Colonic mucosa (tissue), 4 donors: ENCODE data around the gene DACH1. TPM values are rescaled to one million over a fixed set of nuclear protein-coding genes. Genes with fewer than 3 reads are reported as not detected.

Source experiments
- DNase-seq: peaks from one replicate; pipeline ENCODE4 v3.0.0-alpha.2; 2020
- H3K27ac ChIP-seq: fragments of 200-600 bp; one replicate; pipeline ENCODE4 v1.8.0; 2021
- H3K27me3 ChIP-seq: fragments of 200-600 bp; one replicate; pipeline ENCODE4 v1.8.0; 2021
- H3K36me3 ChIP-seq: fragments of 200-600 bp; one replicate; pipeline ENCODE4 v1.8.0; 2021
- H3K4me1 ChIP-seq: fragments of 200-600 bp; one replicate; pipeline ENCODE4 v1.8.0; 2021; ENCODE audit warnings: mild to moderate bottlenecking
- H3K4me3 ChIP-seq: fragments of 200-600 bp; one replicate; pipeline ENCODE4 v1.8.0; 2021
- H3K9ac ChIP-seq, 2 donors: one replicate each; pipeline ENCODE4 v1.7.0; 2013; ENCODE audit warnings: control low read depth in 2 of 2, low read depth in 2 of 2, low read length in 2 of 2
- H3K9me3 ChIP-seq: fragments of 200-600 bp; one replicate; pipeline ENCODE4 v1.8.0; 2021
- intact Hi-C: fragments of 100-400 bp; cut with DNase I; formaldehyde crosslinking; loops from one replicate; pipeline ENCODE4 v1.14.1; 2022
- total RNA-seq, 2 donors: library from RNA; stranded (reverse); fragmentation: NEBNext Ultra II Directional in 1 of 2; extraction: Animal tissue kit (Norgen Biotek cat#: 25700) in 1 of 2; gene quantifications; one replicate each; pipeline ENCODE4 v1.2.1, GENCODE V29; 2021
- TF ChIP-seq, protein P1 (sequence below): fragments of 200-600 bp; IDR thresholded peaks from one replicate; pipeline ENCODE4 v1.8.0; 2022; ENCODE audit warnings: antibody characterized with exemption, mild to moderate bottlenecking
- donor health status: healthy.
- donor health status: DM: no; HTN: no; CAD: no.
- donor health status: DM: no; HTN: no; CAD: no.

Gene DACH1
- total RNA-seq, 2 donors from 2014 or later = 3.9 to 5.2 TPM

DNA sequence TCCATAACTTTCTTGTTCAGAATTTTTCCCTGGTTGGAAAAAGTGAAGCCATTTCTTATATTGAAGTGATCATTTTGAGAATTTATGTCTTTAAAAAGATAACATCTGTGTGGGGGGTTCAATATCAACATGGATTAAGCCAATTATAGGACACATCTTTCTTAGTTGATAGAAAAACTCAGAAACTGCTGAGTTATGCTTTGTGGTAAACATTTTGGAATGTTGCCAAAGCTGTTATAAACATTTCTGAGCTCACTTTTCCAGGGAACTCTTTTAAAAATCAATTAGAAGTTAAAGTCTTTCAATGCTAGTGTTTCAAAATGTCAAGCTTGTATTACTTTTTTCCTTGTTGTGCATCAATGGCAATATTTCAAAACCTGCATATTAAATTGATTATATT, 248.8 kb downstream of the DACH1 start:
- no peaks in the 10 kb centered on the region for H3K9me3 ChIP-seq
- H3K4me3 ChIP-seq = no peak overlapping the region
- TF ChIP-seq, protein P1, sequence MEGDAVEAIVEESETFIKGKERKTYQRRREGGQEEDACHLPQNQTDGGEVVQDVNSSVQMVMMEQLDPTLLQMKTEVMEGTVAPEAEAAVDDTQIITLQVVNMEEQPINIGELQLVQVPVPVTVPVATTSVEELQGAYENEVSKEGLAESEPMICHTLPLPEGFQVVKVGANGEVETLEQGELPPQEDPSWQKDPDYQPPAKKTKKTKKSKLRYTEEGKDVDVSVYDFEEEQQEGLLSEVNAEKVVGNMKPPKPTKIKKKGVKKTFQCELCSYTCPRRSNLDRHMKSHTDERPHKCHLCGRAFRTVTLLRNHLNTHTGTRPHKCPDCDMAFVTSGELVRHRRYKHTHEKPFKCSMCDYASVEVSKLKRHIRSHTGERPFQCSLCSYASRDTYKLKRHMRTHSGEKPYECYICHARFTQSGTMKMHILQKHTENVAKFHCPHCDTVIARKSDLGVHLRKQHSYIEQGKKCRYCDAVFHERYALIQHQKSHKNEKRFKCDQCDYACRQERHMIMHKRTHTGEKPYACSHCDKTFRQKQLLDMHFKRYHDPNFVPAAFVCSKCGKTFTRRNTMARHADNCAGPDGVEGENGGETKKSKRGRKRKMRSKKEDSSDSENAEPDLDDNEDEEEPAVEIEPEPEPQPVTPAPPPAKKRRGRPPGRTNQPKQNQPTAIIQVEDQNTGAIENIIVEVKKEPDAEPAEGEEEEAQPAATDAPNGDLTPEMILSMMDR = no peak
- DNase-seq = no peak
- no peaks in the 10 kb centered on the region for H3K4me1 ChIP-seq
- H3K27me3 ChIP-seq = no peaks in the 10 kb centered on the region
- no peak overlapping the region for H3K27ac ChIP-seq
- intact Hi-C loops = no loop called here
- H3K9ac ChIP-seq = no peak overlapping the region
- H3K36me3 ChIP-seq = no peaks in the 10 kb centered on the region

DNA sequence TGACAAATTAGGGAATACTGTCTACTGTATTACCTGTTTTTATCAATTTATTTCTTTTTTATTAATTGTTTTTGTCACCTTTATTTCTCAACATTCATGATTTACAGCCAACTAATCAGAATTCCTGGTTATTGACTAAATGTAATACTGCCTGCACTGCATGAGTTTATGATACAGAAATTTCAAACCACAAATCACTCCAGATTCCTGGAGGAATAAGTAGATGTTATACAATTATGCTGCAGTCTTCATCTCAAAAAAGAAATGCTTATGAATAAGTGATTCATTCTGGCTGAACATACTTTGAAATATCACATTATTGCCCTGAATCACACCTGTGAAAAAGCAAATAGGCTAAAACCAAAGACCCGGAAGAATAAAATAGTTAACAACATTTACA, 249.7 kb downstream of the DACH1 start:
- H3K4me3 ChIP-seq = no peak overlapping the region
- no peak for DNase-seq

DNA sequence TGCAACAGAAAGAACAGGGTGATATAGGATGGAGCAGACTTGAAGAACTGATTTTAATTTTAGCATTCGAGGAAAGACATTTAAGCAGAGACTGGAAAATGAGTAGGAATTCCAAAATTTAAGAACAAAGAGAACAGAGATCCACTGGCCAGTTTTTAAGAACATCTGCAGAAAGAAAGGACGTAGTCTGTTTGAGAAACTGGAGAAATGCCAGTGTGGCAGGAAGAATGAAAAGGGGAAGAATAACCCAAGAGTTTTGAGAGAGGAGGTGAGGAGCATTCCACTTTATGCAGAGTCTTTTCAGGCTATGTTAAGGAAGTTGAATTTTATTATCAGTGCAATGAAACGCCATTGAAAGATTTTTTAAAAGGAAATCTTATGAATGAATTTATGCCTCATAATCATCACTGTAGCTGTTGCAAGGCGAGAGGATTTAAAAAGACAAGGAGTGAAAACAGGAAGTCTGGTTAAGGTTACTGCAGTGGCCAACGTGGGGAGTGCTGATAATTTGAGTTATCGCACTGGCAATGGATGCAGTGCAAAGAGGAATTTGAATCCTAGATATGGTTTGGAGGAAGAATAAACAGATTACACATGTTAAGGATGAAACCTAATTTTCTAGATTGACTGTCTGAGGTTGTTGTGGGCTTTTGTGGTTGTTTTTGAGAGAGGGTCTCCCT, 253.8 kb downstream of the DACH1 start:
- Histone ChIP-seq H3K27ac (no peak overlapping the region), H3K9me3 (no peaks in the 10 kb centered on the region), H3K36me3 (no peaks in the 10 kb centered on the region), H3K4me1 (no peaks in the 10 kb centered on the region), H3K27me3 (no peaks in the 10 kb centered on the region), H3K4me3 (no peak overlapping the region), H3K9ac (no peak overlapping the region)
- intact Hi-C loops = no loop called here
- TF ChIP-seq, protein P1 = no peak
- no peak for DNase-seq

More for the DNA sequence above, 249.7 kb downstream of the DACH1 start:
- intact Hi-C loops = no loop called here
- no peak overlapping the region for H3K27ac ChIP-seq
- no peaks in the 10 kb centered on the region for H3K36me3 ChIP-seq
- no peaks in the 10 kb centered on the region for H3K4me1 ChIP-seq
- no peaks in the 10 kb centered on the region for H3K9me3 ChIP-seq
- H3K9ac ChIP-seq = no peak overlapping the region
- TF ChIP-seq, protein P1 = no peak
- H3K27me3 ChIP-seq = no peaks in the 10 kb centered on the region

DNA sequence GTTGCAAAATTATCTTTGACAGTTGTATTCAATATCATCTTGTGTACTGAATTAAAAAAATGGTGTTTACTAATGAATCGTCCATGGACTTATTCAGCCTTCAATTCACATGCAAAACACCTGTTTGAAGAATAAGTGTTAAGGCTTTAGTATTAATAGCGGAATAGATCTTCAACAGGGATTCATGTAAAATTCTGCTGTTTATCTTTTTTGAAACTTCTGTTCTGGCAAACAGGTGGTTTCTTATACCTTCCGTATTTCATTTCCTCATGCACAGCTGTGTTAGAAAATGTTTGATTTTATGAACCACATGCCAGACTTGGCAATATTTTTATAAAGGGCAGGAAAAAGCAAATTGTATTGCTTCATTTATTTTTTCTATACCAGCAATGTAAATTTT, 255.7 kb downstream of the DACH1 start:
- no peak overlapping the region for H3K27ac ChIP-seq
- intact Hi-C loops = no loop called here
- TF ChIP-seq, protein P1 = no peak
- no peaks in the 10 kb centered on the region for H3K36me3 ChIP-seq
- H3K9me3 ChIP-seq = no peaks in the 10 kb centered on the region
- no peak overlapping the region for H3K9ac ChIP-seq
- H3K4me1 ChIP-seq = no peaks in the 10 kb centered on the region
- no peaks in the 10 kb centered on the region for H3K27me3 ChIP-seq
- DNase-seq = no peak
- H3K4me3 ChIP-seq = no peak overlapping the region

DNA sequence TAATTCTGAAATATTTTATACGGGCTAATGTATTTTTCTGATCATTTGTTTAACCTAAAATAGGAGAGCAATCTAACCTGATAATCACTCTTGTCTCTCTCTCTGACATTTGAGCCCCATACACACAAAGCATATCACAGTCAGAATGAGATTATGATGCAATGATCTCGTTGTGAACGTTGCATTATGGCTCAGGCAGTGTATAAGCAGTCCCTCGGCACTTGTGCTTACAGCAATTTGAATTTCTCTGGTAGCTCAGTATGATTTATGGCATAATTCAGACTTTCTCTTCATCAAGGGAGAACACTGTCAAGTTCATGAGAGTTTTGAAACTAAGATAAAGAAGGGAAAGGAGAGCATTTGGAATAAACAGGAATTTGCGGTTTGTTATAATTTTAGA, 256.1 kb downstream of the DACH1 start:
- no peak overlapping the region for H3K27ac ChIP-seq
- DNase-seq = no peak

More for the DNA sequence above, 256.1 kb downstream of the DACH1 start:
- TF ChIP-seq, protein P1 = no peak
- H3K36me3 ChIP-seq = no peaks in the 10 kb centered on the region
- H3K4me3 ChIP-seq = no peak overlapping the region
- no peaks in the 10 kb centered on the region for H3K9me3 ChIP-seq
- H3K27me3 ChIP-seq = no peaks in the 10 kb centered on the region
- no peaks in the 10 kb centered on the region for H3K4me1 ChIP-seq
- intact Hi-C loops = no loop called here
- H3K9ac ChIP-seq = no peak overlapping the region
